Nephron progenitor cell (in vitro differentiated cells): ENCODE results near the gene LARGE1.
"Not testable (repeated sequence)": the region's sequence is repeated elsewhere in the genome, so short reads cannot be mapped to it uniquely, and the experiment has no call there.

Experiments
- DNase-seq: peaks from one replicate; pipeline ENCODE4 v3.0.0; 2021
- H3K27ac Mint-ChIP-seq: 2 replicates; pipeline ENCODE4 v1.8.0; 2021; ENCODE audit warnings: mild to moderate bottlenecking, moderate library complexity, mixed read lengths
- H3K27me3 Mint-ChIP-seq: 2 replicates; pipeline ENCODE4 v1.8.0; 2021; ENCODE audit warnings: mild to moderate bottlenecking, low read depth, mixed read lengths; ENCODE audit not compliant: poor library complexity
- H3K36me3 Mint-ChIP-seq: 2 replicates; pipeline ENCODE4 v1.8.0; 2021; ENCODE audit warnings: low read depth, mixed read lengths
- H3K4me1 Mint-ChIP-seq: 2 replicates; pipeline ENCODE4 v1.8.0; 2021; ENCODE audit warnings: mixed read lengths
- H3K4me3 Mint-ChIP-seq: 2 replicates; pipeline ENCODE4 v1.8.0; 2021; ENCODE audit warnings: mild to moderate bottlenecking, moderate library complexity, mixed read lengths
- H3K9me3 Mint-ChIP-seq: 2 replicates; pipeline ENCODE4 v1.8.0; 2021; ENCODE audit warnings: mild to moderate bottlenecking, moderate library complexity, mixed read lengths
- CTCF ChIP-seq: fragments of 200-600 bp; sonication (generic); IDR thresholded peaks from 2 replicates; pipeline ENCODE4 v1.5.0; 2021; ENCODE audit warnings: antibody characterized with exemption

LARGE1 gene

GRCh38 chr22:33467080-33467479 lies 453.2 kb downstream of the LARGE1 start:
- DNase-seq = no peak
- TF ChIP-seq CTCF = no peak
- Mint-ChIP-seq H3K9me3 (peaks cover 10% of the 10 kb centered on the region), H3K4me1 (no peaks in the 10 kb centered on the region), H3K27ac (peak overlapping the region; percentile 17), H3K36me3 (peaks cover 8% of the 10 kb centered on the region), H3K4me3 (no peak overlapping the region), H3K27me3 (no peaks in the 10 kb centered on the region)

- Mint-ChIP-seq H3K9me3 (peaks cover 26% of the 10 kb centered on the region), H3K4me1 (no peaks in the 10 kb centered on the region), H3K4me3 (no peak overlapping the region), H3K27me3 (no peaks in the 10 kb centered on the region), H3K36me3 (peaks cover 23% of the 10 kb centered on the region), H3K27ac (no peak overlapping the region)
- no peak for TF ChIP-seq CTCF
- DNase-seq = no peak
Measured at GRCh38 chr22:33465554-33465953, 454.7 kb downstream of the LARGE1 start.

DNA sequence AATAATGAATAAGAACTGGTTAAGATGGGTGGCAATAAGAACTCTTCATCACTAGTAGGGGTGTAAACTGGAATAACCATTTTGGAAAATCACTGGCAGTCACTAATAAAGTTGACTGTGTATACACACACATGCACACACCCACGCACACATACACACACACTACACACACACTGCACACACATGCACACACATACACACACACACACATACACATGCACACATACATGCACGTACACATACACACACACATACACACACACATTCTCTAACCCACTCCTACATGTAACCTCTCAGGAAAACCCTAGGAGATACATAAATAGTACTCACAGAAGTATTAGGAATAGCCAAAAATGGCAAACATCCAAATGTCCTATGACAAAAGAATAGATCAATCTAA lies 455.6 kb downstream of the LARGE1 start:
- no peak for DNase-seq
- no peak for TF ChIP-seq CTCF
- Mint-ChIP-seq H3K4me3 (no peak overlapping the region), H3K9me3 (peaks cover 29% of the 10 kb centered on the region), H3K4me1 (no peaks in the 10 kb centered on the region), H3K27me3 (no peaks in the 10 kb centered on the region), H3K36me3 (peaks cover 27% of the 10 kb centered on the region), H3K27ac (no peak overlapping the region)

DNA sequence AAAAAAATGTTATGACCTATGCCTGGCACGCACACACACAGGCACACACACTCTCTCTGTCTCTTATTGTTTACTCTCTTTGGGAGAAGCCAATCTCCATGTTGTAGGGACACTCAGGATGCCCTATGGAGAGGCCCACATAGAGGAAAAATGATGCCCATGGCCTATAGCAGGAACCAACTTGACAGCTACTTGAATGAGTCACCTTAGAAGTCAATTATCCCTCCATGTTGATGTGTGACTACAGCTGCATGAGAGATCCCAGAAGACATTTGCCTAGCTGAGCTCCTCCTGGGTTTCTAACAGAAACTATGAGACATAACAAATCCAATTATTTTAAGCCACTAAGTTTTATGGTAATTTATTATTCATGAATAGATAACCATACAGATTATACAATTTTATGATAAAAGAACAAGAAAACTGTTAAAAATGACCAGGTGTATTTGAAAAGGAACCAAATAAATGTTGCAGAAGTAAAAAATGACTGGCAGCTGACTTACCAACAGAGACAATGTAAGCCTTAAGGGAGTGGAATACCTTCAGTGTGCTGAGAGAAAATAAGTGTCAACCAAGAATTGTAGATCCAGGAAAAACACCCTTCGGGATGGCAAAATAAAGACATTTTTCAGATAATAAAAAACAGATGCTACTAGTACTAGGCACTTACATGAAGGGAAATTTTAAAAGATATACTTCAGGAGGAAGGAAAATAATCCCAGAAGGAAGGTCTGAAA lies 458.4 kb downstream of the LARGE1 start:
- Mint-ChIP-seq H3K27ac (no peak overlapping the region), H3K36me3 (peaks cover 27% of the 10 kb centered on the region), H3K4me1 (no peaks in the 10 kb centered on the region), H3K4me3 (no peak overlapping the region), H3K9me3 (peaks cover 27% of the 10 kb centered on the region), H3K27me3 (no peaks in the 10 kb centered on the region)
- DNase-seq = no peak
- TF ChIP-seq CTCF = no peak

GRCh38 chr22:33461245-33461644 lies 459.0 kb downstream of the LARGE1 start:
- not testable (repeated sequence) for H3K27me3 Mint-ChIP-seq

DNA sequence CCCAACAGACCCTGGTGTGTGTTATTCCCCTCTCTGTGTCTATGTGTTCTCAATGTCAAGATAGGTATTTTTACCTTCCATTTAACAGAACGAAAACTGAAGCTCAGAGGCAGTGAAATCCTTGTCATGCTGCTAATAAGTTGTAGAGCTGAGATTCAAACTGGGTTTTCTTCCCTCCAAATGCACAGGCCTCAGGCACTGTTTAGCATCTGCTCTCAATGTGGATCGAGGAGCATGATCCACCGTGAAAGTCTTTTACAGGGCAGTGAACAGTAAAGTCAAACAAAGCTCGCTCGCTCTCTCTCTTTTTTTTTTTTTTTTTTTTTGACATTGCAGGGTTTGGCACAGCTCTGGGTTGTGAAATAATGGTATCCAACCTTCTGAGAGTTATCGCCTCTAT lies 461.1 kb downstream of the LARGE1 start:
- no peak for DNase-seq
- no peak overlapping the region for H3K4me3 Mint-ChIP-seq
- H3K27ac Mint-ChIP-seq = no peak overlapping the region
- no peaks in the 10 kb centered on the region for H3K27me3 Mint-ChIP-seq
- H3K36me3 Mint-ChIP-seq = peaks cover 27% of the 10 kb centered on the region
- peaks cover 27% of the 10 kb centered on the region for H3K9me3 Mint-ChIP-seq
- no peaks in the 10 kb centered on the region for H3K4me1 Mint-ChIP-seq
- TF ChIP-seq CTCF = no peak

More at GRCh38 chr22:33461245-33461644, 459.0 kb downstream of the LARGE1 start:
- not testable (repeated sequence) for H3K27ac Mint-ChIP-seq, H3K4me3 Mint-ChIP-seq, DNase-seq, H3K4me1 Mint-ChIP-seq
- Mint-ChIP-seq H3K9me3 (peaks cover 27% of the 10 kb centered on the region), H3K36me3 (peaks cover 27% of the 10 kb centered on the region)
